Breast epithelium (tissue), 4 donors: Measurements from ENCODE around the gene MTHFD2L. TPM values are rescaled to one million over a fixed set of nuclear protein-coding genes. Genes with fewer than 3 reads are reported as not detected.
"Not testable (repeated sequence)": the region's sequence is repeated elsewhere in the genome, so short reads cannot be mapped to it uniquely, and the experiment has no call there.

Experiments used
- DNase-seq, 2 donors: peaks; one replicate each; pipeline ENCODE4 v3.0.0-alpha.2; 2019; ENCODE audit warnings: low spot score in 2 of 2
- H3K27ac ChIP-seq, 2 donors: fragments of 200-600 bp; sonication (generic) in 1 of 2; one replicate each; pipeline ENCODE4 v1.5.1; 2016 to 2019; ENCODE audit warnings: mild to moderate bottlenecking in 1 of 2
- H3K27me3 ChIP-seq, 2 donors: fragments of 200-600 bp; sonication (generic) in 1 of 2; one replicate each; pipeline versions ENCODE4 v1.5.1 to v1.6.0; 2017 to 2019; ENCODE audit warnings: control low read depth in 1 of 2, mild to moderate bottlenecking in 1 of 2
- H3K36me3 ChIP-seq: fragments of 200-600 bp; one replicate; pipeline ENCODE4 v1.5.1; 2019
- H3K4me1 ChIP-seq, 2 donors: fragments of 200-600 bp; sonication (generic); one replicate each; pipeline ENCODE4 v1.5.1; 2016 to 2019; ENCODE audit warnings: control low read depth in 1 of 2
- H3K4me3 ChIP-seq, 3 donors: fragments of 200-600 bp; sonication (generic); 1 replicate in 2 of 3; 2 replicates in 1 of 3; pipeline ENCODE4 v1.5.1; 2016 to 2019; ENCODE audit warnings: mild to moderate bottlenecking in 3 of 3, moderate library complexity in 2 of 3
- H3K9me3 ChIP-seq, 2 donors: fragments of 200-600 bp; sonication (generic) in 1 of 2; one replicate each; pipeline ENCODE4 v1.5.1; 2016 to 2019; ENCODE audit warnings: control low read depth in 1 of 2
- CTCF ChIP-seq, 3 donors: fragments of 450-650 bp; IDR thresholded peaks; one replicate each; pipeline ENCODE4 v1.5.1; 2016 to 2017; ENCODE audit warnings: antibody characterized with exemption in 3 of 3, mild to moderate bottlenecking in 3 of 3, moderate library complexity in 3 of 3
- POLR2A ChIP-seq: fragments of 450-650 bp; IDR thresholded peaks from one replicate; pipeline ENCODE4 v1.6.1; 2016; ENCODE audit warnings: antibody characterized with exemption, mild to moderate bottlenecking, moderate library complexity
- POLR2AphosphoS5 ChIP-seq, 3 donors: sonication (generic); formaldehyde crosslinking; IDR thresholded peaks; one replicate each; pipeline ENCODE4 v1.6.1; 2017; ENCODE audit warnings: antibody characterized with exemption in 3 of 3
- intact Hi-C: fragments of 100-400 bp; cut with DNase I; formaldehyde crosslinking; loops from one replicate; pipeline ENCODE4 v1.15.1; 2023; ENCODE audit warnings: low total_unique reads
- total RNA-seq, 3 donors: library from RNA; depleted of rRNA; stranded (reverse); fragments of >200 nt; gene quantifications; one replicate each; pipeline ENCODE4 v1.1.0, GENCODE V29; 2016

MTHFD2L gene
- total RNA-seq, 3 donors from 2014 or later = 20.5 to 48.1 (median 29.2) TPM

- Histone ChIP-seq H3K9me3 (no peaks in the 10 kb centered on the region), H3K27me3 (no peaks in the 10 kb centered on the region), H3K27ac (no peak overlapping the region), H3K36me3 (no peaks in the 10 kb centered on the region), H3K4me1 (no peaks in the 10 kb centered on the region), H3K4me3 (no peak overlapping the region)
- intact Hi-C loops = no loop called here
- DNase-seq = no peak
- TF ChIP-seq POLR2A = no peak
- no peak for TF ChIP-seq POLR2AphosphoS5 (IDR thresholded peaks at IDR 0.05)
- no peak for TF ChIP-seq CTCF (IDR thresholded peaks at IDR 0.05)
Measured at GRCh38 chr4:74202062-74202586, 44.2 kb downstream of the MTHFD2L start.

GRCh38 chr4:74203467-74203866 is 45.5 kb downstream of the MTHFD2L start:
- Histone ChIP-seq H3K36me3 (no peaks in the 10 kb centered on the region), H3K9me3 (no peaks in the 10 kb centered on the region), H3K27ac (no peak overlapping the region), H3K4me1 (no peaks in the 10 kb centered on the region), H3K27me3 (no peaks in the 10 kb centered on the region), H3K4me3 (no peak overlapping the region)
- intact Hi-C loops = no loop called here
- DNase-seq = no peak
- no peak for TF ChIP-seq CTCF (IDR thresholded peaks at IDR 0.05)
- no peak for TF ChIP-seq POLR2A
- TF ChIP-seq POLR2AphosphoS5 (IDR thresholded peaks at IDR 0.05) = no peak

GRCh38 chr4:74205046-74205445 is 47.1 kb downstream of the MTHFD2L start:
- Histone ChIP-seq H3K4me1 (no peaks in the 10 kb centered on the region), H3K27ac (no peak overlapping the region), H3K36me3 (no peaks in the 10 kb centered on the region), H3K27me3 (no peaks in the 10 kb centered on the region), H3K4me3 (no peak overlapping the region), H3K9me3 (no peaks in the 10 kb centered on the region)
- DNase-seq = no peak
- intact Hi-C loops = no loop called here
- TF ChIP-seq POLR2A = no peak
- TF ChIP-seq CTCF (IDR thresholded peaks at IDR 0.05) = no peak
- no peak for TF ChIP-seq POLR2AphosphoS5 (IDR thresholded peaks at IDR 0.05)

GRCh38 chr4:74205559-74205958 is 47.6 kb downstream of the MTHFD2L start:
- Histone ChIP-seq H3K4me3 (no peak overlapping the region), H3K9me3 (no peaks in the 10 kb centered on the region), H3K27me3 (no peaks in the 10 kb centered on the region), H3K36me3 (no peaks in the 10 kb centered on the region), H3K27ac (no peak overlapping the region), H3K4me1 (no peaks in the 10 kb centered on the region)
- DNase-seq = no peak
- no peak for TF ChIP-seq POLR2A
- TF ChIP-seq CTCF (IDR thresholded peaks at IDR 0.05) = no peak
- TF ChIP-seq POLR2AphosphoS5 (IDR thresholded peaks at IDR 0.05) = no peak
- intact Hi-C loops = no loop called here

- Histone ChIP-seq H3K27ac (no peak overlapping the region), H3K9me3 (no peaks in the 10 kb centered on the region), H3K4me3 (no peak overlapping the region), H3K4me1 (no peaks in the 10 kb centered on the region), H3K27me3 (no peaks in the 10 kb centered on the region), H3K36me3 (no peaks in the 10 kb centered on the region)
- TF ChIP-seq POLR2A (no peak), POLR2AphosphoS5 (IDR thresholded peaks at IDR 0.05) (no peak), CTCF (IDR thresholded peaks at IDR 0.05) (no peak)
- DNase-seq = no peak
- intact Hi-C loops = no loop called here
Measured at GRCh38 chr4:74206088-74206825, 48.3 kb downstream of the MTHFD2L start.

GRCh38 chr4:74214457-74215159 is 56.7 kb downstream of the MTHFD2L start:
- H3K27ac ChIP-seq, H3K4me3 ChIP-seq, DNase-seq, H3K9me3 ChIP-seq, H3K4me1 ChIP-seq, H3K27me3 ChIP-seq, H3K36me3 ChIP-seq, intact Hi-C loops: not testable (repeated sequence)

GRCh38 chr4:74215236-74215635 is 57.3 kb downstream of the MTHFD2L start:
- H3K4me3 ChIP-seq, H3K27ac ChIP-seq, DNase-seq, H3K9me3 ChIP-seq, H3K4me1 ChIP-seq, H3K36me3 ChIP-seq, H3K27me3 ChIP-seq, intact Hi-C loops: not testable (repeated sequence)
